ENCODE data around the gene IGSF11.

IGSF11 gene

DNA sequence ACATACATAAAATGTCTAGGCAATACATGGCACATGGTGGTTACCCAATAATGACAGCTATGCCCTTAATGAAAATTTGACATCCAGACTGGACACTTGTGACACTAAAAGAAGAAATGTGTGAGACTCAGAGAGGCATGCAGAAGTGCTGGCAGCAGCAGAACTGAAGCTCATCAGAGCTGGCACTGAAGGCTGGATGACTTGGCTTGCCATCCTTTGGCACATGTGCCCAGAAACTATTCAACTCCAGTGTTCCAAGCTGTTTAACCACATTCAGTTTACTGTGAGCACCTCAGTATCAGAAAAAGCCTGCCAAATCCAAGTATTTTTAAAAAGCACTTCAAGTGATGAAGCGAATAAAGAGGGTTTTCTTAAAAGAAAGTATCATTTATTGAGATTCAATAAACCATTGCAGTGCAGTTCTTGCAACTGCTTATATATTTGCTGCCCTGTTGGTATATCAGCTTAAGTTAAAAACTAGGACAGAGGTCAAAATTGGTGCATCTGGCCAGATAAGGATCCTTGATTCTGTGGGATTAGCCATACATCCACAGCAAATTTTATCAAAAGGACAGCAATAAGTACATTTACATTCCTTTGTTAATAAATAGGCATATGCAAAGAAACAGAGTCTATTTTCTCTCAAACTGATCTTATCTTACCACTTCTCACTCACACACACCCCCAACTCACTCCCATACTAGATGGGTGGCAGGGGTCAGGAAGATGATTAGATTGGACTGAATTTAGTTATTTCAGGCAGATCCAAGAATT lies 15.8 kb downstream of the IGSF11 start:
- TF ChIP-seq, protein P1, sequence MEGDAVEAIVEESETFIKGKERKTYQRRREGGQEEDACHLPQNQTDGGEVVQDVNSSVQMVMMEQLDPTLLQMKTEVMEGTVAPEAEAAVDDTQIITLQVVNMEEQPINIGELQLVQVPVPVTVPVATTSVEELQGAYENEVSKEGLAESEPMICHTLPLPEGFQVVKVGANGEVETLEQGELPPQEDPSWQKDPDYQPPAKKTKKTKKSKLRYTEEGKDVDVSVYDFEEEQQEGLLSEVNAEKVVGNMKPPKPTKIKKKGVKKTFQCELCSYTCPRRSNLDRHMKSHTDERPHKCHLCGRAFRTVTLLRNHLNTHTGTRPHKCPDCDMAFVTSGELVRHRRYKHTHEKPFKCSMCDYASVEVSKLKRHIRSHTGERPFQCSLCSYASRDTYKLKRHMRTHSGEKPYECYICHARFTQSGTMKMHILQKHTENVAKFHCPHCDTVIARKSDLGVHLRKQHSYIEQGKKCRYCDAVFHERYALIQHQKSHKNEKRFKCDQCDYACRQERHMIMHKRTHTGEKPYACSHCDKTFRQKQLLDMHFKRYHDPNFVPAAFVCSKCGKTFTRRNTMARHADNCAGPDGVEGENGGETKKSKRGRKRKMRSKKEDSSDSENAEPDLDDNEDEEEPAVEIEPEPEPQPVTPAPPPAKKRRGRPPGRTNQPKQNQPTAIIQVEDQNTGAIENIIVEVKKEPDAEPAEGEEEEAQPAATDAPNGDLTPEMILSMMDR (conservative IDR thresholded peaks at IDR 0.05; ENCODE audit: low read depth, low read length) = no peak
- H3K4me3 ChIP-seq (ENCODE audit: low read length) = no peak overlapping the region
- DNase-seq (ENCODE audit: low read depth) = no peak

DNA sequence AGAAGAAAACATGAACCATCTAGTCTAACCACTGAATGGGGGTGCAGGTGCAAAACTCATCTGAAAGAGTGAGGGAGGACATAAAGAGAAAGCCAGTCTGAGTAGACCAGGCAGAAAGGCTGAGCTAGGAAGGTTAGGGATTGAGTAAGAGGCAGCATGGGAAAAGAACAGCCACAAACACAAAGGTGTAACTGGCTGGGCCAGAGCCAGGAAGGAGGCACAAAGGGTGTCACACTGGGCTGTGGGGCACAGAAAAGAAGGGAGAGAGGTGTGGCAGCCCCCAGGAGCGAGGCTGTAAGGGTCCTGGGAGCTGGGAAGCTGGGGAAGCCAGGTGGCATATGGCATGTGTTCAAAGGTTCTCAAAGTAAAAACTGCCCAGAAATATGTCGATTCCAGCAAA lies 18.7 kb downstream of the IGSF11 start:
- no peak overlapping the region for H3K4me3 ChIP-seq (ENCODE audit: low read length)
- TF ChIP-seq, protein P1 (conservative IDR thresholded peaks at IDR 0.05; ENCODE audit: low read depth, low read length) = no peak

DNA sequence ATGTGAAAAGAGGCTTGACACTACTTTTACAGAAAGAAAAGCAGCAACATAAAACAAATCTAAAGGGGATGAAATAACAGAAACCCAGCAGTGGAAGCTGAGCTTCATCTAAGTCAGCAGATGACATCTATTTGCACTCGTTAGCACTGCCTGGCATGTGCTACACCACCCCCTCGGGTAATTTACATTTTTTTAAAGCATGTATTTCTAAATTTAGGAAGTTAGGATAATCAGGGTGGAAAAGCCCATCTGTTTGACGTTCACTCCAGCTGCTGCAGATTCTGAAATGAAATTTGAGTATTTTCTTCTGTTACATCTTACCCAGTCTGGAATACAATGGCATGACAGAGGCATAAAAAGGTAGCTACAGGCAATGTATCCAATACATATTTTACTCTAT lies 20.7 kb downstream of the IGSF11 start:
- TF ChIP-seq, protein P1 (conservative IDR thresholded peaks at IDR 0.05; ENCODE audit: low read depth, low read length) = no peak
- H3K4me3 ChIP-seq (ENCODE audit: low read length) = no peak overlapping the region
- DNase-seq (ENCODE audit: low read depth) = no peak

More for the DNA sequence above, 18.7 kb downstream of the IGSF11 start:
- DNase-seq (ENCODE audit: low read depth) = no peak

DNA sequence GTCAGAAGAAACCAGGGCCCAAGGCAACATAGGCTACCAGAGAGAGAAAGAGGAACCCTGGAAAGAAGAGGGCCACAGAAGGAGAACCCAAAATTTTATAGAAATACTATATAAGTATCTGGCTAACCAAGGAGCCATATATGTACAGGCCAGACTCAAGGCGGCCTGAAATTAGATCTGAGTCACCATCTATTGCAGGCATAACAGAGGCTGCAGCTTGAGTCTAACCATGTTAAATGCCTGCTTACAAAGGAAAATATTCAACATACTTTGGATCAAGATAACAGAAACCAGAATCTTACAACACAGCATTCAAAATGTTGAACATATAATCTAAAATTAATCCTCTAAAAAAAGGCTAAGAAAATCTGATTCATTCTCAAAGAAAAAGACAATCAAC lies 23.1 kb downstream of the IGSF11 start:
- no peak for DNase-seq (ENCODE audit: low read depth)

DNA sequence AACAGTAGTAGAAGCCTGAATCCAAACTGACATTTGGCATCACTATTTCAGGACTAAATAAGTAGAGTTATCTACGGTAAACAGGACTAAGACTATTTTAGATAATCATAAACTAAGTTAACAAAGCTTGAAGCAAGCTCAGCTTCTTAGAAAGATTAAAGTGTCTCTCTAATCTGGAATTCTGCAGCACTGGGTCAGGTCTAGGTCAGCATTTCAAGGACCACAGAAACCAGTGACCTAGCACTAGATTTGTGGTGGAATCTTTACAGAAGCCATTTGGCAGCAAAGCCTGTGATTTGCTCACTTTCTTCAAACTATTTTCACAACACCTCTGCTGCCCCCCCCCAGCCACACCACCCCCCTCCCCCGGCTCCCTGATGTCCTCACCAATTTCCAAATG lies 37.5 kb downstream of the IGSF11 start:
- TF ChIP-seq, protein P1 (conservative IDR thresholded peaks at IDR 0.05; ENCODE audit: low read depth, low read length) = no peak
- no peak for DNase-seq (ENCODE audit: low read depth)
- H3K4me3 ChIP-seq (ENCODE audit: low read length) = no peak overlapping the region

More for the DNA sequence above, 23.1 kb downstream of the IGSF11 start:
- TF ChIP-seq, protein P1 (conservative IDR thresholded peaks at IDR 0.05; ENCODE audit: low read depth, low read length) = no peak
- H3K4me3 ChIP-seq (ENCODE audit: low read length) = no peak overlapping the region

DNA sequence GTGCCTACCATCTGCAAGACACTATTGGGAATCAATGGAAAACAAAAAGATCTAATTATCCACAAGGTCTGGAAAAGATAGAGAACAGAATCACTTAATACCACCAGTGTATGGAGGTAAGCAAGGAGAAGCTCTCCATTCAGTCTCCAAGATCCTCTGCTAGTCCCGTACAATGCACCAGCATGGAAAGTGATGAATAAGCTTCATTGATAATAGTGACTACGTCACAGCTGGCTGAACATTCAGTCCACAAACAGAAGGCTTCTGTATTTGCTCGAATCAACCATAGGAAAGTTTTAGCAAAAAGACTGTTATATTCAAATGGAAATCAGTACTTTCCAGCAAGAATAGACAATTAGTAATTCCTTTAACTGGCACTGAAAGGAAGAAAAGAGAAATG lies 42.9 kb downstream of the IGSF11 start:
- TF ChIP-seq, protein P1 (conservative IDR thresholded peaks at IDR 0.05; ENCODE audit: low read depth, low read length) = no peak
- H3K4me3 ChIP-seq (ENCODE audit: low read length) = no peak overlapping the region
- no peak for DNase-seq (ENCODE audit: low read depth)

Measured in retinal pigment epithelial cell (primary cell).